Natural killer cell (primary cell): Measurements from ENCODE around the gene ZDHHC3. TPM values are rescaled to one million over a fixed set of nuclear protein-coding genes. Genes with fewer than 3 reads are reported as not detected.

Experiments
- ATAC-seq, 3 donors: fragments of 150-1000 bp in 2 of 3; fragments of 200-7000 bp in 1 of 3; cut with Tn5 transposase; 1 replicate in 1 of 3; 2 replicates in 2 of 3; pipeline ENCODE4 v1.10.0; 2021; ENCODE audit warnings: mild to moderate bottlenecking in 2 of 3, moderate library complexity in 2 of 3
- DNase-seq, 2 donors: peaks; one replicate each; pipeline versions ENCODE4 v3.0.0 to v3.0.0-alpha.2; 2013 to 2021; ENCODE audit warnings: mixed read lengths in 1 of 2
- H3K27ac ChIP-seq: one replicate; pipeline ENCODE4 v1.5.1; 2013; ENCODE audit warnings: mild to moderate bottlenecking, low read length
- H3K27me3 ChIP-seq: one replicate; pipeline ENCODE4 v1.6.1; 2013; ENCODE audit warnings: low read length; ENCODE audit not compliant: control insufficient read depth, insufficient read depth
- H3K36me3 ChIP-seq: one replicate; pipeline ENCODE4 v1.6.1; 2013; ENCODE audit warnings: low read length; ENCODE audit not compliant: control insufficient read depth, insufficient read depth
- H3K4me1 ChIP-seq: one replicate; pipeline ENCODE4 v1.6.1; 2013; ENCODE audit warnings: low read length; ENCODE audit not compliant: control insufficient read depth, insufficient read depth
- H3K4me3 ChIP-seq: one replicate; pipeline ENCODE4 v1.5.1; 2013; ENCODE audit warnings: low read length
- H3K9me3 ChIP-seq: one replicate; pipeline ENCODE4 v1.6.1; 2013; ENCODE audit warnings: low read length; ENCODE audit not compliant: control insufficient read depth, insufficient read depth
- H3K27ac Mint-ChIP-seq, 2 donors: one replicate each; pipeline ENCODE4 v1.8.0; 2022; ENCODE audit warnings: mild to moderate bottlenecking in 2 of 2, mixed read lengths in 2 of 2, moderate library complexity in 1 of 2
- H3K27me3 Mint-ChIP-seq, 2 donors: one replicate each; pipeline ENCODE4 v1.8.0; 2022; ENCODE audit warnings: low read depth in 2 of 2, mixed read lengths in 2 of 2
- H3K36me3 Mint-ChIP-seq: one replicate; pipeline ENCODE4 v1.8.0; 2022; ENCODE audit warnings: mixed read lengths
- H3K4me1 Mint-ChIP-seq, 2 donors: one replicate each; pipeline ENCODE4 v1.8.0; 2022; ENCODE audit warnings: mixed read lengths in 2 of 2
- H3K4me3 Mint-ChIP-seq: one replicate; pipeline ENCODE4 v1.8.0; 2022; ENCODE audit warnings: mild to moderate bottlenecking, moderate library complexity, mixed read lengths
- H3K9me3 Mint-ChIP-seq, 2 donors: one replicate each; pipeline ENCODE4 v1.8.0; 2022; ENCODE audit warnings: mixed read lengths in 2 of 2
- WGBS: methylation state at CpG from one replicate; pipeline ENCODE4 v1.1.7; 2013; ENCODE audit warnings: missing lambda C conversion rate; ENCODE audit not compliant: insufficient coverage; 5-methylcytosine and 5-hydroxymethylcytosine counted together
- intact Hi-C: fragments of 100-400 bp; cut with micrococcal nuclease; formaldehyde crosslinking; loops from one replicate; pipeline ENCODE4 v1.14.2; 2022
- total RNA-seq, 4 donors: library from RNA; stranded (reverse); fragments of 120-200 nt in 1 of 4; gene quantifications; one replicate each; pipeline versions ENCODE4 v1.2.3 to v1.2.4, GENCODE V29; 2013 to 2022
- TF ChIP-seq, protein P1 (sequence below): fragments of 200-600 bp; IDR thresholded peaks from one replicate; pipeline ENCODE4 v1.8.0; 2022; ENCODE audit warnings: antibody characterized with exemption

ZDHHC3 gene
- total RNA-seq, 3 donors from 2014 or later (not counting 1 experiment from before 2014, with no cell fraction given) = 62.3 to 100.0 (median 78.6) TPM

DNA sequence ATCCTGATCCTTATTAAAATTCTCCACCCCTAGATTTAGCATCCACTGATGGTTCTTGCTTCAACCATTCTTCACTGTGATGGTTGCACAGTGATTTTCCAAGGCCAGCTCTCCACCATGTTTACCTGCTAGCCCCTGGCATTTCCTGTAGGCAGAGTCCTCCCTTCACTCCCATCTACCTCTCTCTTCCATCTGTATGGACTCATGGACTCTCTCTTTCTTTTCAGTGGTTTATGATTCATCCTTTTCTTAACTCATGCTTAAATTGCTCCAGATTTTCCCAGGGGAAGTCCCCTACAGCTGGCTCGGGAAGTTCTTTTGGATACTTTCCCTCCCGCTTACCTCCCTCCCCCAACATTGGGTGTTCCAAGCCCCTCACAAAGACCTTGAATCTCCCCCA is 82.9 kb downstream of the ZDHHC3 start:
- Histone ChIP-seq H3K27ac (no peak overlapping the region), H3K27me3 (no peaks in the 10 kb centered on the region), H3K9me3 (no peaks in the 10 kb centered on the region), H3K4me3 (no peak overlapping the region), H3K4me1 (no peaks in the 10 kb centered on the region), H3K36me3 (no peaks in the 10 kb centered on the region)
- H3K27ac Mint-ChIP-seq = no peak overlapping the region
- peaks cover 0 to 4% of the 10 kb centered on the region in 2 donors for H3K27me3 Mint-ChIP-seq
- TF ChIP-seq, protein P1, sequence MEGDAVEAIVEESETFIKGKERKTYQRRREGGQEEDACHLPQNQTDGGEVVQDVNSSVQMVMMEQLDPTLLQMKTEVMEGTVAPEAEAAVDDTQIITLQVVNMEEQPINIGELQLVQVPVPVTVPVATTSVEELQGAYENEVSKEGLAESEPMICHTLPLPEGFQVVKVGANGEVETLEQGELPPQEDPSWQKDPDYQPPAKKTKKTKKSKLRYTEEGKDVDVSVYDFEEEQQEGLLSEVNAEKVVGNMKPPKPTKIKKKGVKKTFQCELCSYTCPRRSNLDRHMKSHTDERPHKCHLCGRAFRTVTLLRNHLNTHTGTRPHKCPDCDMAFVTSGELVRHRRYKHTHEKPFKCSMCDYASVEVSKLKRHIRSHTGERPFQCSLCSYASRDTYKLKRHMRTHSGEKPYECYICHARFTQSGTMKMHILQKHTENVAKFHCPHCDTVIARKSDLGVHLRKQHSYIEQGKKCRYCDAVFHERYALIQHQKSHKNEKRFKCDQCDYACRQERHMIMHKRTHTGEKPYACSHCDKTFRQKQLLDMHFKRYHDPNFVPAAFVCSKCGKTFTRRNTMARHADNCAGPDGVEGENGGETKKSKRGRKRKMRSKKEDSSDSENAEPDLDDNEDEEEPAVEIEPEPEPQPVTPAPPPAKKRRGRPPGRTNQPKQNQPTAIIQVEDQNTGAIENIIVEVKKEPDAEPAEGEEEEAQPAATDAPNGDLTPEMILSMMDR = no peak
- DNase-seq (no peak), ATAC-seq (no peak)
- intact Hi-C loops = no loop called here
- H3K4me1 Mint-ChIP-seq = no peaks in the 10 kb centered on the region
- H3K36me3 Mint-ChIP-seq = no peaks in the 10 kb centered on the region
- WGBS = 87% methylated on average over 2 of the region's 2 CpGs
- H3K9me3 Mint-ChIP-seq = no peaks in the 10 kb centered on the region
- H3K4me3 Mint-ChIP-seq = no peak overlapping the region

DNA sequence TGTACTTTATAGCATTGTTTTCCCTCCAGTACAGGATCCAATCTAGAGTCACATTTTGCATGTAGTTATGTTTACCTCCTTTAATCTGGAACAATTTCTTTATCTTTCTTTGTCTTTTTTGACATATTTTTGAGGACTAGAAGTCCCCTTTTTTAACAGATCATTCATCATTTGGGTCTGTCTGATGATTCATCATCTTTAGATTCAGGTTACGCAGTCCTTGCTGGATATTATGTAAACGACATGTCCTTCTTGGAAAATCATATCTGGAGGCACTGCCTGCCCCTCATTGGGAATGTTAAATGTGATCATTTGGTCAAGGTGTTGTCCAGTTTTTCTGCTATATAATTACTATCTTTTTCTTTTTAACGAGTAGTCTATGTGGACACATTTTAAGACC is 83.3 kb downstream of the ZDHHC3 start:
- 81% methylated on average over 3 of the region's 3 CpGs for WGBS
- H3K4me1 ChIP-seq = no peaks in the 10 kb centered on the region
- TF ChIP-seq, protein P1 = no peak
- Mint-ChIP-seq H3K27ac (no peak overlapping the region), H3K4me3 (no peak overlapping the region), H3K9me3 (no peaks in the 10 kb centered on the region), H3K4me1 (no peaks in the 10 kb centered on the region), H3K36me3 (no peaks in the 10 kb centered on the region), H3K27me3 (peaks cover 0 to 4% of the 10 kb centered on the region in 2 donors)
- no peaks in the 10 kb centered on the region for H3K27me3 ChIP-seq
- DNase-seq (no peak), ATAC-seq (no peak)
- intact Hi-C loops = no loop called here
- H3K27ac ChIP-seq = no peak overlapping the region
- H3K9me3 ChIP-seq = no peaks in the 10 kb centered on the region
- H3K4me3 ChIP-seq = no peak overlapping the region
- H3K36me3 ChIP-seq = no peaks in the 10 kb centered on the region

DNA sequence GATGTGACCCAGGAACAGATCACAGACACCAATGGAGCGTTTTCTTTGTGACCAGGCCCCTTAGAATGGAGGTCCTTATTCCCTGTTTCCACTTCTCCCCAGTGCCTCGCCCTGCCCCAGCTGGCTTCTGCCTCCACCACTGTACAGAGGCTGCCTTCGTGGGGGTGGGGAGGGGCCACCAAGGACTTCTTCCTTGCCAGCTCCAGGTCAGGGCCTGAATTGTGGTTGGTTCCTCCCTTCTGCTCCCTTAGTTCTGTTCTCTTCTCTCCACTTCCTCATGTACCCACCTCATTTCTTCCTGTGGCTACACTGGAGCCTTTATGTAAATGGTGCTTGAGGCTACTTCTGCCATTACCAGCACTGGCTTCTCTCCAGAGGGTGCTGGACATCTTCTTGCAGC is 85.1 kb downstream of the ZDHHC3 start:
- Mint-ChIP-seq H3K4me1 (no peaks in the 10 kb centered on the region), H3K27ac (no peak overlapping the region), H3K4me3 (no peak overlapping the region), H3K36me3 (no peaks in the 10 kb centered on the region), H3K9me3 (no peaks in the 10 kb centered on the region), H3K27me3 (peaks cover 11 to 12% of the 10 kb centered on the region in 2 donors)
- no peaks in the 10 kb centered on the region for H3K36me3 ChIP-seq
- peaks cover 4% of the 10 kb centered on the region for H3K27me3 ChIP-seq
- no peak overlapping the region for H3K27ac ChIP-seq
- 63% methylated on average over 2 of the region's 3 CpGs for WGBS
- H3K4me1 ChIP-seq = no peaks in the 10 kb centered on the region
- ATAC-seq (no peak), DNase-seq (no peak)
- TF ChIP-seq, protein P1 = no peak
- intact Hi-C loops = no loop called here
- no peaks in the 10 kb centered on the region for H3K9me3 ChIP-seq
- H3K4me3 ChIP-seq = no peak overlapping the region

DNA sequence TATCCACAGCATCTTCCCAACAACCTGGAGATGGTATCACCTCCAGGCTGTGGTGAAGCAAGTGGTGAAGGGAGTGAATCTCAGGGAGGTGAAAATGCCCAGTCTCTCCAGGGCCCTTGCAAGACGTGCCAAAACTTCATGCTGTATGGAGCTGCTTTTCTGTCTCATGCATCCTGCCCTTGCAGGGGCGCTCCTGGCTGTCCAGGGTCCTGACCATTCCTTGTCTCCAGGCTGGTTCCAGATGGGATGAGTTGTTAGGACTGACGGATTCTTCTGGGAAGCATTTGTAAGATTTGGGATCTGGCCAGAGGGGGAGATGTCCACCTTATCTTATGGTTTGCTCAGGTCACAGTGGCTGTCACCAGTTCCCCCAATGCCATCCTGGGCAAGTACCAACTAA is 85.7 kb downstream of the ZDHHC3 start:
- H3K27me3 Mint-ChIP-seq = peaks cover 12 to 15% of the 10 kb centered on the region in 2 donors
- peaks cover 4% of the 10 kb centered on the region for H3K27me3 ChIP-seq
- intact Hi-C loops = no loop called here
- no peaks in the 10 kb centered on the region for H3K36me3 Mint-ChIP-seq
- ATAC-seq (no peak), DNase-seq (no peak)
- no peak overlapping the region for H3K27ac Mint-ChIP-seq
- H3K4me1 ChIP-seq = no peaks in the 10 kb centered on the region
- no peaks in the 10 kb centered on the region for H3K9me3 ChIP-seq
- no peaks in the 10 kb centered on the region for H3K4me1 Mint-ChIP-seq
- H3K36me3 ChIP-seq = no peaks in the 10 kb centered on the region
- WGBS = 84% methylated on average over 3 of the region's 3 CpGs
- H3K4me3 ChIP-seq = no peak overlapping the region
- H3K27ac ChIP-seq = no peak overlapping the region
- TF ChIP-seq, protein P1 = no peak
- H3K9me3 Mint-ChIP-seq = no peaks in the 10 kb centered on the region
- H3K4me3 Mint-ChIP-seq = no peak overlapping the region
